Measurements from ENCODE around the gene NFE2.
"Not testable (repeated sequence)": the region's sequence is repeated elsewhere in the genome, so short reads cannot be mapped to it uniquely, and the experiment has no call there.

NFE2 gene

DNA sequence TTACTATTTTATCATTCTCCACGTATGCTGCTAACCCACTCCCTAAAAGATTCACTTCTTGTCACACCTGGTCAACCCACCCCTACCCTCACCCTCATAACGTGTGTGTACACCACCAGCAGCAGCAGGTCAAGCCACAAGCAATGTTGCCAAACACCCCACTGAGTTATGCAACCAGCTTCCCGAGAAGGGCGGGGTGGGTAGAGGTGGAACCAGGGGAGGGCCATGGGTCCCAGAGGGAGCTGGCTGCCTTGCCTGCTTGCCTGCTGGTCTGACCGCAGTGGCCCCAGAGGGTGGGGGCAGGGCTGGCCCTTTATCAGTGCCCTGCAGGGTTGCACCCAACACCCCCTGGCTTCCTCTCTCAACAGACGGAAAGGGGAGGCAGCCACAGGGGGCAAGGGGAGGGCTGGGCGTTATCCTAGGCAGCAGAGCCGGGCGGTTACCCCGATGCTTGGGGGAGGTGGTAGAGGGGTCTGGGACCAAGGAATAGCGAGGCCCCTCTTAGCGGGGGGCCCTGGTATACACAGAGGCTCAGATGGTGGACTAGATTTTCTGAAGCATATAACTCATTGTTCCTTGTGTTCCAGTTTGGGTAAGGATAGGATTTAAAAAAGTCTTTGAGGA is 3.5 kb upstream of the NFE2 start:
- DNase-seq = peak; percentile 89

DNA sequence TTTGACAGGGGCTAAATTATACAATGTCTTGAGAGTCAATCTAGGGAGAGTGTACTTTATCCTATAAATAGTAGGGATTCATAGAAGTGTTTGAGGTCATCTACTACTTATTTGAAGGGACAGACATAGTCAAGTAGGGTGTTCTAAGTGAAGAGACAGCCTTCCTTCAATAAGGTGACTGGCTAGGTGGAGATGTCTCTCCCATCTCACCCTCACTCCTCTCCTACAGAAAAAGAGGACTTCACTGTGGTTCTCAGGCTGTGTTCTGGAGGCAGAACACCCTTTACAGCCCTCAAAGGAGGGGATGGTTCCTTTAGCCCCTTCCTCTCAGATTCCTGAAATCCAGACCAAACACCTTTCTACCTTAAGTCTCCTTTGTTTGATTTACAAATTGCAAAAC is 2.8 kb upstream of the NFE2 start:
- no peak for DNase-seq

DNA sequence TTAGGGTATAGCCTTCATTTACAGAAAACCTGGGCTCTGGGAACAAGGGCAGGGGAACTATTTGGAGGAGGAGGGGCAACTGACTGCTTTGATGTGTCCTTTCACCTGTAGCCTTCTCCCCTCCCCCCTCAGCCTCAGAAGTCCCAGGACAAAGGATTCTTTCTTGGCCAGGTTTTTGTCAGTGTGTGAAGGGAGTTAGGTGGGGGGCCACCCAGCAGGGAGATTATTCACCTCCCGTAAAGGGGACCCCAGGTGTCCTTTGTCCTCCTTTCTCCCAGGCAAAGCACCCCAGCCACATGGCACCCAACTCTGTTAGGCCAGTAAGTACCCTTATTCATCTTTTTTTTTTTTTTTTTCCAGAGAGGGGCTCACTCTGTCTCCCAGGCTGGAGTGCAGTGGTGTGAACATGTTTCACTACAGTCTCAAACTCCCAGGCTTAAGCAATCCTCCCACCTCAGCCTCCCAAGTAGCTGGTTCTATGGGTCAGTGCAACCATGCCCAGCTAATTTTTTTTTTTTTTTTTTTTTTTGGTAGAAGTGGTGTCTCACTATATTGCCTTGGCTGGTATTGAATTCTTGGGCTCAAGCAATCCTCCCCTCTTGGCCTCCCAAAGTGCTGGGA is 723 bp upstream of the NFE2 start:
- no peak for DNase-seq

DNA sequence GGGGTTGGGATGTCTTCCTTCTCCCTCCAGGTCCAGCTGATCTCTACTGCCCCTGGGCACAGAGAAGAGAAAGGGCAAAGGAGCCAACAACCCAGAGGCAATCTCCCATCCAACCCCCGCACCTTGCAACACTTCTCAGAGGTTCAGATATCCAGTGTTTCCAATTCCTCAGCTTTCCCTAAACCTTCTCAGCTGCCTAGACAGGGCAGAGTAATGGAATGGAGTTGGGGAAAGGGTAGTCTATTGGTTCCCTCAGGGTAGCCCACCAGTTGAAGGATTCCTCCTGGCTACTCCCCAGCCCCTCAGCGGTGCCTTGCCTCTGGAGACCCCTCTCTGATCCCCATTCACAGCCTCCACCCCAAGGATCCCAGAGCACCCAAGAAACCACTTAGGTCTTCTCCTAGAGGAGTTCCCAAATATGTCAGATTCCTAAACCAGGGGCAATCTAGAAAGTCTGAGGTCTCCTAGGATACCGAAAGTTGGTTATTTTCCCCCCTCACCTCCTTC is 537 bp downstream of the NFE2 start:
- no peak for DNase-seq

DNA sequence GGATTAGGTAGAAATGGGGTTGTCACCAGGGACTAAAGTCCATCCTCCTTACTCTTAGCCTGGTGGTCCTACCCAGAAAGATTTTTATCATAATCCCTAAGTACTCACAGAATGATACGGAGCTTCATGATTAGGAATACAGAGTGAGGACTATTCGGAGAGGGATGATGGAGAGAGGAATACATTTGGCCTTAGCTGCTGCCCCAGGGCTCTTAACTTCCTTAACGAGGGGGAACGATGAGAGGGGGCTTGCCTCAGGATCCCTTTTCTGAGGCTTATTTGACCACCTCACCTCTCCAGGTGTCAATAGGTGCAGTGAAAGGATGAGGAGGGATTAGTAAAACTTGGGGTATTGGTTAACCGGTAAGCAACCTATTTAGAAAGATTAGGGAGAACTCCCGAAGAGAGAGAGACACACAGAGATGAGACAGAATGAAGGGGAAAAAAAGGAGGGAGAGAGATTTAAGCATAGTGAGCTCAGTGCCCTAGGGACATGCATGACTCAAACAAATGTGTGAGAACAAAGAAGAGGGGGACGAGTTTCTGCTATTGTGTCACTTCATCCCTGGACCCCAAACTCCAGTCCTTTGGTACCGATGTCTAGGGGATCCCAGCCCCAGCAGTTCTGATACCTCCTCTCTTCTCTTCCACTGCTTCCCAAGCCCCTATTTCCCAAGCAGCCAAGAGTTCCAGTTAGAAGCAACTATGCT is 1.1 kb downstream of the NFE2 start:
- no peak for DNase-seq

DNA sequence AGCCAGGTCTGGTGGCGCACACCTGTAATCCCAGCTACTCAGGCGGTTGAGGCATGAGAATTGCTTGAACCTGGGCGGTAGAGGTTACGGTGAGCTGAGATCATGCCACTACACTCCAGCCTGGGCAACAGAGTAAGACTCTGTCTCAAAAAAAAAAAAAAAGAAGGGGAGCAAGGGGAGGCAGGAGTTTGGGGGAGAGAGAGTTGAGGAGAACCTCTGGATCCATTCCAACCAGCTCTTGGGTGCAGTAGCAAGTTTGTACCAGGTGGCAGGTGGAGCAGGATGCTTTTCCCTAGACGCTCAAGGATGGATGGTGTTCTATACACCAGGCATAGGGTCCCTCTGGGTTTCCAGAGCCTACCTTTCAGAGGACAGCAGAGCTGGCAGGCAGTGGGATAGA is 1.9 kb downstream of the NFE2 start:
- DNase-seq = no peak

DNA sequence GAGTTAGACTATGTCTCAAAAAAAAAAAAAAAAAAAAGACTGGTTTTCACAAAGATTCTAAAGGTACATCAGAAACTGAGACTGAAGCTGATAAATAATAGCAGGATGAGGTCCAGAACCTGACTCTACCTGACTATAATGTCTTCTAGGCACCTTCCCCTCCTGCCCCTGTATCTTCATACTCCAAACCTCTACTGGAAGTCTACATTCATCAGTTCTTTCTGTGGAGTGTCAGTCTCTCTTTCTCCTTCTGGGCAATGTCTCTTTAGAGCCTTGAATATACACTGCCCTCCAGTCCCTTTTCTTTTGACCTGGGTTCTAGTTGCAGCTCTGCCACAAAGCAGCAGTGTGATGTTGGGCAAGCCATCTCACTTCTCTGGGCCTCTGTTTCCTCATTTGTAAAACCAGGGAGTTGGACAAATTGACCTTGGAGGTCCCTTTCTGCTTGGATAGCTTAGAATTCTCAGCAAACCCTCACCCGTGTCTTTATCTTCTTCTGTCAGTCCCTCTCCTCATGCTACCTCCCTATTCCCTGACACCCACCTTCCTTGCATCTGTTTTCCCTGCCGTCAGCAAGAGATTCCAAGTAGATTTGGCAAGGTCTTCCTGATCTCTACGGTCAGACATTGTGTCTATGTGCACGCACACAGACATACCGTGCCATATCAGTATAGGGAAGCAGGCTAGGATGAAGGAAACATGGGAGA is 4.3 kb downstream of the NFE2 start:
- DNase-seq = no peak

DNA sequence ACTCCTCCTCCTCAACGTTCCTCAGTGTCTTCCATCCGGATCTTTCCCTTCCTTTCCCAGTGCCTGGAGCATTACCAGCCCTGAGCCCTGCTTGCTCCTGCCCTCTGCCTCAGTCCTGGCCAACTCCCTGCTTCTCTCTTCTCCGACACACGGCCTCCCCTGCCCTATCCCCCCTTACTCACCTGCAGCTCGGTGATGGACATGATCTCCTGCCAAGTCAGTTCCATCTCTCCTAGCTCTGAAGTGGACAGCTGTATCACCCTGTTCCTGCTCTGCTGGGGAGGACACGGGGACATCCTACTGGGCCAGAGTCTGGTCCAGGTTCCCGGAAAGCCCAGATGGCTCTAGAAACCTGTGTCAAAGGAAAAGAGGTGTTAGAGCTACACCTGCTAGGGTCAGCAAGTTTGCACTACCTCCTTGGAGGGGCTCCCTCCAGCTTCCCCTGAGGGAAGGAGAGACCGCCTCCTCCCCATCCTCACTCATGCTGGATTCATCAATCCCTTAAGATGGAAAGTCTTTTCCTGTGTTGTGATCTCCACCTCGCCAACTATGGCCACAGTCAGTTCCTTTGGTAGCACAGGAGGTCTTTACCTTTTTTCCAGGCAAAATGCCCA is 5.8 kb downstream of the NFE2 start:
- no peak for DNase-seq

DNA sequence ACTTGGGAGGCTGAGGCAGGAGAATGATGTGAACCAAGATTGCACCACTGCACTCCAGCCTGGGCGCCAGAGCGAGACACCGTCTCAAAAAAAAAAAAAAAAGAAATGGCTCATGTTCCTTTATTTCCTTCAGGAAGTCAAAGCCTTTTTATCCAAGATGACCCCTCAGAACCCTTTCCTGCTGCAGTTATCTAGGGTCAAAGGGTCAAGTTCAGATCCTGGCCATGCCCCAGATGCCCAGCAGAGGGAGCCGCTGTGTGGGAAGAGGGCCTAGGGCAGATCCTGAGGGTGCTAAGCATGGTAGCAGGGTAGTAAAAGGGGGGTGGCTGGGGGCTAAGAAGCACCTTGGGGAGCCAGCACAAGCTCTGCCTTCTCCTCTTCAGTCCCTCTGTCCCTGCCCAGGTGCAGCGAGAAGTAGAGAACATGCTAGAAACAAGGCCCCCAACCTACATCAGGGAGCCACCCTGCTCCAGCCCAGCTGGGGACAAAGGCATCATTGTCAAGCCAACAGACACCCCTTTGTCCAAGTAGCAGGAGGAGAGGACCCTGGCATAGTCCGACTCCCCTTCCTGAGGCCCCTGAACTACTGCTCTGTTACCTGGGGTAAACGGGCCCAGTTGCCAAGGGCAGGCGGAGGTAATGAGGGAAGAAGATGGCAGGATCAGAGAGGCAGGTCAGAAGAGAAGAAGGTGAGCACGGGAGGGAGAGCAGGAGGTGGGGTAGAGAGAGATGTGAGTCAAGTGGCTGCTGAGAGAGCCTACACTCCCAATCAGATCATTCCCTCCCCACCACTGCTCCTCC is 6.5 kb downstream of the NFE2 start:
- DNase-seq = peak; percentile 40

DNA sequence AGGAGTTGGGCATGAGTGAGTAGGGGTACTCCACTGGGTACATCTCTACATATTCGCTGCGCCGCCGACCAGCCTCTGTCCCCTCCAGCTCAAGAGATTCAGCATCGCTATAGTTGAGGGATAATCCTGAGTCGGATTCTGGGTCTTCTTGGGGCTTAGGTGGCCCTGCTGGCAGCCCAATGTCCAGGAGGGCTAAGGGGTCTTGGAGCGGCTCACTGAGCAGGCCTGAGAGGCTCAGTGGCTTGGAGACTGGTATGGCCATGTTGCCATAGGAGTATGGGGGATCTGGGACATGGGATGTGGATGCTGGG is 7.9 kb downstream of the NFE2 start:
- DNase-seq = no peak

DNA sequence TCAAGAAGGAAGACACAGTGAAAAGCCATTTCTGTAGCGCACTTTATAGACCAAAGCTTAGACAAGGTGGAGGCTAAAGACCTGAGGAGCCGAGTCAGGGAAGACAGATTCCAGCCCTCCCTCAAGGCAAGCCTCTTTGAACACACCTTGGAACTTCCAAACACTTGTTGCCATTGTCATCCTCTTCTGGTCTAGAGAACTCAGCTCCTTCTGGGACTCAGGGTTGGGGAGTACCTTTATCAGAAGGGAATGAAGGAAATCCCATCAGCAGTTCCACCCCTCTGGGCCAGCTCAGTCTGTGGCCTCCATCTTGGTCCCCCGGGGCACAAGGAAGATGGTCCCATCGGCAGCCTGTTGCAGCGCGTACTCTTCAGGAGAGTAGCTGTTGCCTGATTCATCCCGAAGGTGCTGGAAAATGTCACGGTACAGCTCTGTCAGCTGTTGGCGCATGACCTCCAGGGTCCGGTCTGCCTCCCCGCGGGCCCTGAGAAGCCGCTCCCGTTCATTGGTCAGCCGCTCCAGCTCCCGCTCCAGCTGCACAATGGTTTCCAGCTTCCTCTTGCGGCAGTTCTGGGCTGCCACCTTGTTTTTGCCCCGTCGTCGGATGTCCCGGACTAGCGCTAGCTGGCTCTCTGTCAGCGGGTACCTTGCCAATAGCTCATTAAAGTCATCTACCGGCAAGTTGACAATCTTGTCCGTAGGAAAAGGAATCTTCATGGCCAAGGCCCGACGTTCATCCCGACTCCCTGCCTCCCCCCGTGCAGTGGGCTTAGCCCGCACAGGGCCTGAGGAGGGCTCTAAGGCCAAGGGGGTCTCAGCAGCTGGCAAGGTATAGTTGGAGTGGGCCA is 8.5 kb downstream of the NFE2 start:
- no peak for DNase-seq

DNA sequence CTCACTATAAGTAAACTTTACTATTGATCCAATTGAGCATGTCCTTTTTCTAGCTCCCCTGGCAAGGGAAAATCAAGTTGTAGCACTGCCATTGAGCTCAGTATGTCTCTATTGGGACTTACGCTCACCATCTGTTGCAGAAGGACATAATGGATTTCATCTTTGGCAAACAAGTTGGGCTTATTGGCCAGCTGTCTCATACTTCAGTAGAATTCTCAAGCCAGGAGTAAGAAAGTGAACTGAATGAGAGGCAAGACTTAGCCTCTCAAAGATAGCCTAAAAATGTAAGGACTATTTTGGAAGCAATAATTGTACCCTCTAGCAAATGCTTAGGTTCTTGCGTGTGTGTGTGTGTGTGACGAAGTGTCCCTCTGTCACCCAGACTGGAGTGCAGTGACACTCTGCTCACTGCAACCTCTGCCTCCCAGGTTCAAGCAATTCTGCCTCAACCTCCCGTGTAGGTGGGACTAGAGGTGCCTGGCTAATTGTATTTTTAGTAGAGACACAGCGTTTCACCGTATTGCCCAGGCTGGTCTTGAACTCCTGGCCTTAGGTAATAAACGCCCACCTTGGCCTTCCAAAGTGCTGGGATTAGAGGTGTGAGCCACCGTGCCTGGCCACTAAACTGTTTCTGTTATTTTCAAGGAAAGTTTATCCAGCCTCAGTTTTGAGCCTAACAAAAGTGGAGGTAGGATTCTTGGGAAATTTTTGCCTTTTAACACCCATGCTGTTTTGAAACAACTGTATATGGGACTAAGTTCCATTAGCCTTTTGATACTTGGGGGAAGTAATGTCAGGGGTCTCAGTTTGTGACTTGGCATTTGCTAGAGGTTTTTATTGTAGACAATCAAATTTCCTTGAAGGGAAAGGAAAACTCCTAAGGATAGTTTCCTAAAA is 13.3 kb downstream of the NFE2 start:
- DNase-seq = no peak

DNA sequence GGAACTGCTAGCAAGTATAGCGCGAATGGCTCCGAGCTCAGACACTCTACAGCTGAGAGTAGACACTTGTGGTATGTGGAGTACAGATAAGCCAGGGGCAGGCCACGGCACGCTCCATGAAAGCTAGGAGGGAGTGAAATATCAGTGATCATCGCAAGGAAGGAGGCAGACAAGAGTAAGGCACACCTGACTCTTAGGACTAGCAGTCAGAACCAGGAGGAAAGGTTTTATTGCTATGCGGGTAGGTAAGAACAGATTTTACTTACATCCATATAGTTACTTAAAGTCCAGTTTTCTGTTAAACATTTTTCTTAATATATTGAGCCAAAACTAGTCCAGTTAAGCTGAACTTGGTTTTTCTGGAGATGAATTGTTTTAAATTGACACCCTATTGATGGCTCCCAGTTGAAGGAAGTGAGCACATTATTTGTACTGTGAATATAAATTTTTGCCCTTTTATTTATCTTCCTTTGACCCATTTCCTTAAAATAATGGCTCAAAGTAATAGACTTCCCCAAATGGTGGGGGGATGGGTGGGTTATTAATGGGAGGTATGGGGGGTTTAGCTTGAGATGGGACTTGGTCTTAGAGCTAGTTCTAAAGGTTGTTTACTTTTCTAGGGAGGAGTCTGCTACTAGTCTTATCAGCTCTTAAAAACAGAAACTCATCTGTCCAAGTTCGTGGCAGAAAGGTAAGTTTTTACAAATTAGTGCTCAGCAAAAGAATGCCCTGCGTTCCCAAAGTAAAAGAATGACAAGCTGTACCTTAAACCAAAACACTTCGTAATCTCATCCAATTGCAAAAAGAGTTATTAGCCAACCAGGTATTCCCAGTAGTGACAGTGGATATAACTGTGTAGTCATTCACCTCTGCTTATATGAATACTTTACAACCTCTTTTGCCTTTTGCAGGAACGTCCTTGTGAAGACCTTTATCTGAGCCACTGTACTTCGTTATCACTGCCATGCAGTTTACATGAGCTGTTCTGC is 14.5 kb downstream of the NFE2 start:
- DNase-seq = no peak

DNA sequence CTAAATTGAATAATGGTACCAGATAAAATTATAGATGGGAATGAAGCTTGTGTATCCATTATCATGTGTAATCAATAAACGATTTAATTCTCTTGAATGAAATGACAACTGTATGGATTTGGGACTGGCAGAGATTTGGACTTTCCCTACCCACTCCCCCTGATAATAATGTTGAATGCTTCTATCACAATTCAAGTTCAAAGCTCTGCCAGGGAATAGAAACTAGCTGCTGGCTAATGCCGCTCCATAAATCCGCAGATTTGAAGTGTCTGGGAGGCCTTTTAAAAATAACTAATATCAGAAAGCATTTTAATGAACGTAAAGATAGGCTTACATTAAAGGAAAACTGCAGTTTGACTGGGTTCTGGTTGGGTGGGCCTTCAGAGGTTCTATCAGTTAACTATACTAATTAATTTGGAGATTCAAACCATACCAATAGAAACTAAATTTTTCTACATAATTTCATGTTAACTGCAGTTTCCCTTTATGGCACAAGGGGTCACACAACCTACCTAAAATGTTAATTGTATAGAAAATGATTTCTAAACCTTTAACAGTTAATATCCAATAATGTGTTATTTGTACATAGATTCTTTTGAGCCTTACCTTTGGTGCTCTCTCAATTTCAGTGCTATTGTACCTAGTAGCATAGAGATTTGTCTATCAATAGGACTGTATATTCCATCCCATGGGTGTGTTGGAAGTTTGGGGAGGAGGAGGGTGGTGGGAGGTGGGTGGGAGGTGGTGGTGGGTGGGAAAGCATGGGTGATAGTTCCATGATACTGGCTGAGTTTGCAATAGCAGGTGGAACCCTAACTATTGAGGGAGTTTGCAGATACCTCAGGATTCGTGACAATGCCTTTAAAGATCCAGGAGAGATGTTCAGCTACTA is 15.4 kb downstream of the NFE2 start:
- no peak for DNase-seq

DNA sequence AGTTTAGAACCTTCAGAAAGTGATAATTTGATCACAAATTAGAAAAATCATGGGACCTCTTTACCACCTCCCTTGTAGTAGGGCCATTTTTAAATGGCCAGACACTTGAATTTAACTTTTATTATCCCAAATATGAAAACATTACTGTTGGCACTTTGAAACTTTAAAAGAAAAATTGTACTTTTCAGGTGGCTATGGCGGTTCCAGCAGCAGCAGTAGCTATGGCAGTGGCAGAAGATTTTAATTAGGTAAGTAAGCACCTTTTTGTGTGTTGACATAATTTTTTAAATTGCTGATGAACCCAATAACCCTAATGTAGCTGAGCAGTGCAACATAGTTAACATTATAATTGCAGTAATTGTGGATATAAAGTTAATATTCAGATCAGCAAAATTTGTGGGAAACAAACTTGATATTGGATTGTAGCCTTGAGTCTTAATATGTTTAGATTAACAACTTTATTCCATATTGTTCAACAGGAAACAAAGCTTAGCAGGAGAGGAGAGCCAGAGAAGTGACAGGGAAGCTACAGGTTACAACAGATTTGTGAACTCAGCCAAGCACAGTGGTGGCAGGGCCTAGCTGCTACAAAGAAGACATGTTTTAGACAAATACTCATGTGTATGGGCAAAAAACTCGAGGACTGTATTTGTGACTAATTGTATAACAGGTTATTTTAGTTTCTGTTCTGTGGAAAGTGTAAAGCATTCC is 16.6 kb downstream of the NFE2 start:
- DNase-seq = not testable (repeated sequence)

DNA sequence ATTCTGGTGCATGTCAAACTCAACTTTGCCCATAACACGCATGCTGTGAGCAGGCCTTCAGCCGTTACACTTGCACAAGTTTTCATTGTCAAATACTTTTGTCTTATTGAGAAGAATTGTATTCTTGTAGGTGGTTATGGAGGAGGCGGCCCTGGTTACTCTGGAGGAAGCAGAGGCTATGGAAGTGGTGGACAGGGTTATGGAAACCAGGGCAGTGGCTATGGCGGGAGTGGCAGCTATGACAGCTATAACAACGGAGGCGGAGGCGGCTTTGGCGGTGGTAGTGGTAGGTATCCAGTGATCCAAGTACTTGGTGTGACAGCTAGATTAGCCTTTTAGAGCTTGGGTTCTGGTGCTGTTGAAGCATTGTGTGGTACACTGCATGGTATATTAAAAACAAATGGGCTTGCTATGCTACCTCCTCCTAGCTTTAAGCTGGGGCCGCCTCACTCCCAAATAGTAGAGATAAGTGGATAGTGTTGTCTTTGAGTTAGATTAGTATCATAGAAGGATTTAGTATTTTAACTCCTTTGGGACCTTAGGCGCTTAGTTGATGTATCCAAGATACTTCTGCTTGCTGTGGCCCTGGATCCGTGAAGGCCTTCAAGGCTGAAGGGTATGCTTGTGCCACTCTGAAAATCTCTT is 17.7 kb downstream of the NFE2 start:
- no peak for DNase-seq

DNA sequence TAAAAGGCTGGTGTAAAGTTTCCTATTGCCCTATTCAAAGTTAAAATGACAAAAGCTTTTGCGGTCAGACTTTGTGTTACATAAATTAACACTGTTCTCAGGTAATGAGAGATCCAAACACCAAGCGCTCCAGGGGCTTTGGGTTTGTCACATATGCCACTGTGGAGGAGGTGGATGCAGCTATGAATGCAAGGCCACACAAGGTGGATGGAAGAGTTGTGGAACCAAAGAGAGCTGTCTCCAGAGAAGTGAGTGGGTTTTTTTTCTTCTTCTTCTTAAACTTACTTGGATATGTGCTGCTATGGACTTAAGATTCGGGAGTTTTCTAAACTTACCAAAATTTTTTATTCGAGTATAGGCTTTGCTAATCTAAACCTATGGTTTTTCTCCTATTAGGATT is 19.1 kb downstream of the NFE2 start:
- not testable (repeated sequence) for DNase-seq
